ENCODE results near the gene CDH23. TPM values are rescaled to one million over a fixed set of nuclear protein-coding genes. Genes with fewer than 3 reads are reported as not detected.

Gene CDH23
- total RNA-seq, 1 experiment from 2014 or later: 0.02 TPM

GRCh38 chr10:71494980-71495381, 98.3 kb downstream of the CDH23 start:
- intact Hi-C loops (cut with micrococcal nuclease): no loop called here
- Mint-ChIP-seq H3K27ac (ENCODE audit: low read depth, unreplicated experiment) (no peak overlapping the region), H3K9me3 (ENCODE audit: unreplicated experiment) (no peaks in the 10 kb centered on the region), H3K27me3 (ENCODE audit: insufficient read depth, unreplicated experiment) (peaks cover 38% of the 10 kb centered on the region), H3K36me3 (ENCODE audit: insufficient read depth, unreplicated experiment) (no peaks in the 10 kb centered on the region), H3K4me1 (ENCODE audit: insufficient read depth, unreplicated experiment) (no peaks in the 10 kb centered on the region), H3K4me3 (ENCODE audit: unreplicated experiment) (no peak overlapping the region)
- POLR2A ChIA-PET: no interaction called here
- no peak for TF ChIP-seq CTCF (IDR thresholded peaks at IDR 0.05; ENCODE audit: unreplicated experiment)
- BruUV-seq (replicated peaks): no TSS peak
- CTCF ChIA-PET: interaction anchor here (0.9 kb wide), 1 partner anchor 342 kb away, joined by 3 read pairs; no protein-coding TSS in a partner anchor
- DNase-seq (ENCODE audit: unreplicated experiment): no peak

GRCh38 chr10:71496927-71497762, 100.4 kb downstream of the CDH23 start:
- Mint-ChIP-seq H3K4me1 (ENCODE audit: insufficient read depth, unreplicated experiment) (no peaks in the 10 kb centered on the region), H3K9me3 (ENCODE audit: unreplicated experiment) (no peaks in the 10 kb centered on the region), H3K4me3 (ENCODE audit: unreplicated experiment) (no peak overlapping the region), H3K27ac (ENCODE audit: low read depth, unreplicated experiment) (no peak overlapping the region), H3K36me3 (ENCODE audit: insufficient read depth, unreplicated experiment) (no peaks in the 10 kb centered on the region), H3K27me3 (ENCODE audit: insufficient read depth, unreplicated experiment) (peaks cover 48% of the 10 kb centered on the region)
- intact Hi-C loops (cut with micrococcal nuclease): no loop called here
- CTCF ChIA-PET: interaction anchor here (0.6 to 1.0 kb wide), 3 partner anchors 59 to 161 kb away, joined by 3 to 4 read pairs (median 3); no protein-coding TSS in a partner anchor
- no TSS peak for BruUV-seq (replicated peaks)
- no peak for TF ChIP-seq CTCF (IDR thresholded peaks at IDR 0.05; ENCODE audit: unreplicated experiment)
- POLR2A ChIA-PET: interaction anchor here (0.7 kb wide), 1 partner anchor 100 kb away, joined by 3 read pairs; no protein-coding TSS in a partner anchor
- no peak for DNase-seq (ENCODE audit: unreplicated experiment)

GRCh38 chr10:71497763-71498326, 101.1 kb downstream of the CDH23 start:
- DNase-seq (ENCODE audit: unreplicated experiment): no peak
- Mint-ChIP-seq H3K4me1 (ENCODE audit: insufficient read depth, unreplicated experiment) (no peaks in the 10 kb centered on the region), H3K27ac (ENCODE audit: low read depth, unreplicated experiment) (no peak overlapping the region), H3K9me3 (ENCODE audit: unreplicated experiment) (no peaks in the 10 kb centered on the region), H3K36me3 (ENCODE audit: insufficient read depth, unreplicated experiment) (no peaks in the 10 kb centered on the region), H3K27me3 (ENCODE audit: insufficient read depth, unreplicated experiment) (peaks cover 48% of the 10 kb centered on the region), H3K4me3 (ENCODE audit: unreplicated experiment) (no peak overlapping the region)
- intact Hi-C loops (cut with micrococcal nuclease): no loop called here
- POLR2A ChIA-PET: interaction anchor here (1.1 kb wide), 1 partner anchor 15 kb away, joined by 4 read pairs; no protein-coding TSS in a partner anchor
- TF ChIP-seq CTCF (IDR thresholded peaks at IDR 0.05; ENCODE audit: unreplicated experiment): no peak
- no TSS peak for BruUV-seq (replicated peaks)
- CTCF ChIA-PET: interaction anchor here (0.6 to 1.0 kb wide), 3 partner anchors 58 to 935 kb away, joined by 3 read pairs; no protein-coding TSS in a partner anchor

GRCh38 chr10:71501402-71501801, 104.7 kb downstream of the CDH23 start:
- DNase-seq (ENCODE audit: unreplicated experiment): no peak
- Mint-ChIP-seq H3K27ac (ENCODE audit: low read depth, unreplicated experiment) (no peak overlapping the region), H3K4me3 (ENCODE audit: unreplicated experiment) (no peak overlapping the region), H3K4me1 (ENCODE audit: insufficient read depth, unreplicated experiment) (no peaks in the 10 kb centered on the region), H3K9me3 (ENCODE audit: unreplicated experiment) (no peaks in the 10 kb centered on the region), H3K36me3 (ENCODE audit: insufficient read depth, unreplicated experiment) (no peaks in the 10 kb centered on the region), H3K27me3 (ENCODE audit: insufficient read depth, unreplicated experiment) (peaks cover 48% of the 10 kb centered on the region)
- ChIA-PET POLR2A (no interaction called here), CTCF (interaction anchor here (1.2 kb wide), 1 partner anchor 67 kb away, joined by 4 read pairs; no protein-coding TSS in a partner anchor)
- intact Hi-C loops (cut with micrococcal nuclease): no loop called here
- no TSS peak for BruUV-seq (replicated peaks)
- no peak for TF ChIP-seq CTCF (IDR thresholded peaks at IDR 0.05; ENCODE audit: unreplicated experiment)
